Measurements from ENCODE around the gene IRF7. TPM values are rescaled to one million over a fixed set of nuclear protein-coding genes. Genes with fewer than 3 reads are reported as not detected.

The IRF7 gene
- total and polyA plus RNA-seq, 9 of the 15 experiments (the other 6 are each of a cell fraction or from before 2014, with no cell fraction given), result 0.27 to 7.6 (median 1.8) TPM

DNA sequence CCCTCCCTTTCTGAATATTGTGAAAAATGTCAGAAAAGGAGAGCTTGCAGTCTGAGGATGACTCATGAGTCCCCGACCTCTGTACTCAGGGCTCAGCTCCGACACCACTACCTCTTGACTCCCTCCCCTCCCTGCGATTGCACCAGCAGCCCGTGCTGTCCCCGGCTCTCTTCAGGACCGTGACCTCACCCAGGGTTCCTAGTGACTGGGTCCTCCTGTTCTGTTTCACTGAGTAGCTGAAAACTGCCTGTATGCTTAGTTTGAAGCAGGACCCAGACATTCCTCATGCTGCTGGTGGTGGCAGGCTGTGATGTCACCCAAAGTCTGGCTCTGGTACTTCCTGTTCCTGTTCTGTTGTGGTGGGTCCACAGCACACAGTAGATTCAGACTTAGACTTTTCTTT is 27.8 kb downstream of the IRF7 start (continued):
- TF ChIP-seq, protein P1, sequence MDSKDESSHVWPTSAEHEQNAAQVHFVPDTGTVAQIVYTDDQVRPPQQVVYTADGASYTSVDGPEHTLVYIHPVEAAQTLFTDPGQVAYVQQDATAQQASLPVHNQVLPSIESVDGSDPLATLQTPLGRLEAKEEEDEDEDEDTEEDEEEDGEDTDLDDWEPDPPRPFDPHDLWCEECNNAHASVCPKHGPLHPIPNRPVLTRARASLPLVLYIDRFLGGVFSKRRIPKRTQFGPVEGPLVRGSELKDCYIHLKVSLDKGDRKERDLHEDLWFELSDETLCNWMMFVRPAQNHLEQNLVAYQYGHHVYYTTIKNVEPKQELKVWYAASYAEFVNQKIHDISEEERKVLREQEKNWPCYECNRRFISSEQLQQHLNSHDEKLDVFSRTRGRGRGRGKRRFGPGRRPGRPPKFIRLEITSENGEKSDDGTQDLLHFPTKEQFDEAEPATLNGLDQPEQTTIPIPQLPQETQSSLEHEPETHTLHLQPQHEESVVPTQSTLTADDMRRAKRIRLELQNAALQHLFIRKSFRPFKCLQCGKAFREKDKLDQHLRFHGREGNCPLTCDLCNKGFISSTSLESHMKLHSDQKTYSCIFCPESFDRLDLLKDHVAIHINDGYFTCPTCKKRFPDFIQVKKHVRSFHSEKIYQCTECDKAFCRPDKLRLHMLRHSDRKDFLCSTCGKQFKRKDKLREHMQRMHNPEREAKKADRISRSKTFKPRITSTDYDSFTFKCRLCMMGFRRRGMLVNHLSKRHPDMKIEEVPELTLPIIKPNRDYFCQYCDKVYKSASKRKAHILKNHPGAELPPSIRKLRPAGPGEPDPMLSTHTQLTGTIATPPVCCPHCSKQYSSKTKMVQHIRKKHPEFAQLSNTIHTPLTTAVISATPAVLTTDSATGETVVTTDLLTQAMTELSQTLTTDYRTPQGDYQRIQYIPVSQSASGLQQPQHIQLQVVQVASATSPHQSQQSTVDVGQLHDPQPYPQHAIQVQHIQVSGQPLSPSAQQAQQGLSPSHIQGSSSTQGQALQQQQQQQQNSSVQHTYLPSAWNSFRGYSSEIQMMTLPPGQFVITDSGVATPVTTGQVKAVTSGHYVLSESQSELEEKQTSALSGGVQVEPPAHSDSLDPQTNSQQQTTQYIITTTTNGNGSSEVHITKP (IDR thresholded peaks at IDR 0.05; ENCODE audit: partially characterized antibody), result peak; percentile 50
- TF ChIP-seq EP400 (IDR thresholded peaks at IDR 0.05) (peak; percentile 66; the same call in 1 of the 2 replicates), ZNF75A (CRISPR knock-in tag; IDR thresholded peaks at IDR 0.05) (no peak), POLR2G (IDR thresholded peaks at IDR 0.05; ENCODE audit: low read depth, low read length) (no peak), CEBPG (CRISPR knock-in tag; IDR thresholded peaks at IDR 0.05) (peak; percentile 92), CEBPG (tag; conservative IDR thresholded peaks at IDR 0.05 in 1 of 2, IDR thresholded peaks at IDR 0.05 in 1 of 2) (peak in 1 of 2 experiments; percentile 68; a peak in 2 of 4 replicates), MEF2D (tag; conservative IDR thresholded peaks at IDR 0.05; ENCODE audit: low read depth) (no peak), C11orf30 (IDR thresholded peaks at IDR 0.05; ENCODE audit: low read depth) (peak; percentile 51), ZNF561 (CRISPR knock-in tag; conservative IDR thresholded peaks at IDR 0.05) (no peak), TRIM28 (IDR thresholded peaks at IDR 0.05) (no peak), ATF7 (IDR thresholded peaks at IDR 0.05) (peak; percentile 72), ZNF41 (CRISPR knock-in tag; conservative IDR thresholded peaks at IDR 0.05) (no peak)
- TF ChIP-seq, protein P2, sequence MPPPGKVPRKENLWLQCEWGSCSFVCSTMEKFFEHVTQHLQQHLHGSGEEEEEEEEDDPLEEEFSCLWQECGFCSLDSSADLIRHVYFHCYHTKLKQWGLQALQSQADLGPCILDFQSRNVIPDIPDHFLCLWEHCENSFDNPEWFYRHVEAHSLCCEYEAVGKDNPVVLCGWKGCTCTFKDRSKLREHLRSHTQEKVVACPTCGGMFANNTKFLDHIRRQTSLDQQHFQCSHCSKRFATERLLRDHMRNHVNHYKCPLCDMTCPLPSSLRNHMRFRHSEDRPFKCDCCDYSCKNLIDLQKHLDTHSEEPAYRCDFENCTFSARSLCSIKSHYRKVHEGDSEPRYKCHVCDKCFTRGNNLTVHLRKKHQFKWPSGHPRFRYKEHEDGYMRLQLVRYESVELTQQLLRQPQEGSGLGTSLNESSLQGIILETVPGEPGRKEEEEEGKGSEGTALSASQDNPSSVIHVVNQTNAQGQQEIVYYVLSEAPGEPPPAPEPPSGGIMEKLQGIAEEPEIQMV (tag; conservative IDR thresholded peaks at IDR 0.05; ENCODE audit: low read depth), result no peak
- TF ChIP-seq, protein P3, sequence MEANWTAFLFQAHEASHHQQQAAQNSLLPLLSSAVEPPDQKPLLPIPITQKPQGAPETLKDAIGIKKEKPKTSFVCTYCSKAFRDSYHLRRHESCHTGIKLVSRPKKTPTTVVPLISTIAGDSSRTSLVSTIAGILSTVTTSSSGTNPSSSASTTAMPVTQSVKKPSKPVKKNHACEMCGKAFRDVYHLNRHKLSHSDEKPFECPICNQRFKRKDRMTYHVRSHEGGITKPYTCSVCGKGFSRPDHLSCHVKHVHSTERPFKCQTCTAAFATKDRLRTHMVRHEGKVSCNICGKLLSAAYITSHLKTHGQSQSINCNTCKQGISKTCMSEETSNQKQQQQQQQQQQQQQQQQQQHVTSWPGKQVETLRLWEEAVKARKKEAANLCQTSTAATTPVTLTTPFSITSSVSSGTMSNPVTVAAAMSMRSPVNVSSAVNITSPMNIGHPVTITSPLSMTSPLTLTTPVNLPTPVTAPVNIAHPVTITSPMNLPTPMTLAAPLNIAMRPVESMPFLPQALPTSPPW (CRISPR knock-in tag; IDR thresholded peaks at IDR 0.05), result peak; percentile 61
- TF ChIP-seq, protein P4, sequence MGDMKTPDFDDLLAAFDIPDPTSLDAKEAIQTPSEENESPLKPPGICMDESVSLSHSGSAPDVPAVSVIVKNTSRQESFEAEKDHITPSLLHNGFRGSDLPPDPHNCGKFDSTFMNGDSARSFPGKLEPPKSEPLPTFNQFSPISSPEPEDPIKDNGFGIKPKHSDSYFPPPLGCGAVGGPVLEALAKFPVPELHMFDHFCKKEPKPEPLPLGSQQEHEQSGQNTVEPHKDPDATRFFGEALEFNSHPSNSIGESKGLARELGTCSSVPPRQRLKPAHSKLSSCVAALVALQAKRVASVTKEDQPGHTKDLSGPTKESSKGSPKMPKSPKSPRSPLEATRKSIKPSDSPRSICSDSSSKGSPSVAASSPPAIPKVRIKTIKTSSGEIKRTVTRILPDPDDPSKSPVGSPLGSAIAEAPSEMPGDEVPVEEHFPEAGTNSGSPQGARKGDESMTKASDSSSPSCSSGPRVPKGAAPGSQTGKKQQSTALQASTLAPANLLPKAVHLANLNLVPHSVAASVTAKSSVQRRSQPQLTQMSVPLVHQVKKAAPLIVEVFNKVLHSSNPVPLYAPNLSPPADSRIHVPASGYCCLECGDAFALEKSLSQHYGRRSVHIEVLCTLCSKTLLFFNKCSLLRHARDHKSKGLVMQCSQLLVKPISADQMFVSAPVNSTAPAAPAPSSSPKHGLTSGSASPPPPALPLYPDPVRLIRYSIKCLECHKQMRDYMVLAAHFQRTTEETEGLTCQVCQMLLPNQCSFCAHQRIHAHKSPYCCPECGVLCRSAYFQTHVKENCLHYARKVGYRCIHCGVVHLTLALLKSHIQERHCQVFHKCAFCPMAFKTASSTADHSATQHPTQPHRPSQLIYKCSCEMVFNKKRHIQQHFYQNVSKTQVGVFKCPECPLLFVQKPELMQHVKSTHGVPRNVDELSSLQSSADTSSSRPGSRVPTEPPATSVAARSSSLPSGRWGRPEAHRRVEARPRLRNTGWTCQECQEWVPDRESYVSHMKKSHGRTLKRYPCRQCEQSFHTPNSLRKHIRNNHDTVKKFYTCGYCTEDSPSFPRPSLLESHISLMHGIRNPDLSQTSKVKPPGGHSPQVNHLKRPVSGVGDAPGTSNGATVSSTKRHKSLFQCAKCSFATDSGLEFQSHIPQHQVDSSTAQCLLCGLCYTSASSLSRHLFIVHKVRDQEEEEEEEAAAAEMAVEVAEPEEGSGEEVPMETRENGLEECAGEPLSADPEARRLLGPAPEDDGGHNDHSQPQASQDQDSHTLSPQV (IDR thresholded peaks at IDR 0.05), result peak; percentile 64; the same call in 1 of the 2 replicates
- TF ChIP-seq, protein P5, sequence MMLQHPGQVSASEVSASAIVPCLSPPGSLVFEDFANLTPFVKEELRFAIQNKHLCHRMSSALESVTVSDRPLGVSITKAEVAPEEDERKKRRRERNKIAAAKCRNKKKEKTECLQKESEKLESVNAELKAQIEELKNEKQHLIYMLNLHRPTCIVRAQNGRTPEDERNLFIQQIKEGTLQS (IDR thresholded peaks at IDR 0.05), result peak; percentile 95
- TF ChIP-seq, protein P5 (CRISPR knock-in tag; conservative IDR thresholded peaks at IDR 0.05), result no peak
